B cell (primary cell): ENCODE data around the gene GBA2. TPM values are rescaled to one million over a fixed set of nuclear protein-coding genes. Genes with fewer than 3 reads are reported as not detected.
A peak's percentile ranks its signal among the peaks of the same experiment; 100 is the strongest.

Experiments used
- ATAC-seq: fragments of 200-7000 bp; cut with Tn5 transposase; one replicate; pipeline ENCODE4 v1.10.0; 2021; ENCODE audit warnings: low read depth, mild to moderate bottlenecking, moderate number of reproducible peaks, moderate library complexity
- CTCF ChIA-PET: fragments of 350-600 bp; sonication (Branson Sonifier 250); formaldehyde crosslinking; loops from one replicate; lab custom pipeline; 2021; ENCODE audit warnings: antibody characterized with exemption, inconsistent platforms; lab: Charles Lee
- POLR2A ChIA-PET: fragments of 350-600 bp; sonication (Branson Sonifier 250); formaldehyde crosslinking; loops from one replicate; lab custom pipeline; 2021; ENCODE audit warnings: antibody characterized with exemption; lab: Charles Lee
- DNase-seq: peaks from one replicate; pipeline ENCODE4 v3.0.0; 2013
- H2AFZ ChIP-seq: 2 replicates; pipeline ENCODE4 v1.6.1; 2012; ENCODE audit warnings: mild to moderate bottlenecking, low read depth, low read length; ENCODE audit not compliant: insufficient read depth, poor library complexity, severe bottlenecking
- H3K27ac ChIP-seq, 2 donors: 1 replicate in 1 of 2; 2 replicates in 1 of 2; pipeline ENCODE4 v1.5.1; 2012 to 2013; ENCODE audit warnings: low read length in 2 of 2, mild to moderate bottlenecking in 2 of 2, moderate library complexity in 1 of 2
- H3K27me3 ChIP-seq, 4 experiments: fragments of 200-600 bp in 1 of 4; sonication (generic) in 1 of 4; replicated peaks in 1 of 4; 1 replicate in 2 of 4; 2 replicates in 2 of 4; pipeline versions ENCODE4 v1.6.1 to v1.7.0; 2013 to 2016; ENCODE audit warnings: low read length in 3 of 4, mild to moderate bottlenecking in 2 of 4, mixed read lengths in 1 of 4, moderate library complexity in 1 of 4; ENCODE audit not compliant: insufficient read depth in 4 of 4, control insufficient read depth in 3 of 4; ENCODE audit errors: control extremely low read depth in 1 of 4
- H3K36me3 ChIP-seq, 2 experiments: replicated peaks in 1 of 2; 1 replicate in 1 of 2; 2 replicates in 1 of 2; pipeline versions ENCODE4 v1.6.1 to v1.7.1; 2013; ENCODE audit warnings: low read length in 1 of 2; ENCODE audit not compliant: insufficient read depth in 2 of 2, control insufficient read depth in 1 of 2; ENCODE audit errors: control extremely low read depth in 1 of 2, extremely low read depth in 1 of 2
- H3K4me1 ChIP-seq, 2 donors: fragments of 200-600 bp in 1 of 2; sonication (generic) in 1 of 2; 1 replicate in 1 of 2; 2 replicates in 1 of 2; pipeline versions ENCODE4 v1.5.1 to v1.6.1; 2013 to 2017; ENCODE audit warnings: low read length in 2 of 2; ENCODE audit not compliant: control insufficient read depth in 2 of 2, insufficient read depth in 2 of 2
- H3K4me2 ChIP-seq: replicated peaks from 2 replicates; pipeline ENCODE3; 2012; ENCODE audit warnings: mild to moderate bottlenecking, low read depth, low read length; ENCODE audit not compliant: poor library complexity, severe bottlenecking
- H3K4me3 ChIP-seq, 5 experiments: fragments of 200-600 bp in 1 of 5; sonication (generic) in 1 of 5; 1 replicate in 3 of 5; 2 replicates in 2 of 5; pipeline versions ENCODE4 v1.5.1 to v1.7.0; 2011 to 2016; ENCODE audit warnings: low read length in 4 of 5, mild to moderate bottlenecking in 4 of 5, low read depth in 2 of 5, control low read depth in 1 of 5, moderate library complexity in 1 of 5; ENCODE audit not compliant: insufficient read depth in 1 of 5; ENCODE audit errors: control extremely low read depth in 1 of 5, extremely low read depth in 1 of 5
- H3K79me2 ChIP-seq: fragments of 200-600 bp; sonication (generic); one replicate; pipeline ENCODE4 v1.6.0; 2016; ENCODE audit warnings: low read length; ENCODE audit not compliant: control insufficient read depth, insufficient read depth
- H3K9ac ChIP-seq: fragments of 200-600 bp; sonication (generic); 2 replicates; pipeline ENCODE4 v1.6.1; 2017; ENCODE audit warnings: mild to moderate bottlenecking, low read length, moderate library complexity
- H3K9me3 ChIP-seq, 3 donors: one replicate each; pipeline versions ENCODE4 v1.6.1 to v1.7.1; 2013; ENCODE audit warnings: low read length in 2 of 3; ENCODE audit not compliant: control insufficient read depth in 2 of 3, insufficient read depth in 1 of 3; ENCODE audit errors: control extremely low read depth in 1 of 3
- H4K20me1 ChIP-seq: 2 replicates; pipeline ENCODE4 v1.6.0; 2012; ENCODE audit warnings: mild to moderate bottlenecking, low read length; ENCODE audit not compliant: insufficient read depth, control insufficient read depth, poor library complexity, severe bottlenecking
- H3K27ac Mint-ChIP-seq: one replicate; pipeline ENCODE4 v1.8.0; 2021; ENCODE audit warnings: mixed read lengths
- H3K27me3 Mint-ChIP-seq: one replicate; pipeline ENCODE4 v1.8.0; 2021; ENCODE audit warnings: mixed read lengths
- H3K4me1 Mint-ChIP-seq: one replicate; pipeline ENCODE4 v1.8.0; 2021; ENCODE audit warnings: mixed read lengths
- H3K4me3 Mint-ChIP-seq: one replicate; pipeline ENCODE4 v1.8.0; 2021; ENCODE audit warnings: mixed read lengths
- H3K9me3 Mint-ChIP-seq: one replicate; pipeline ENCODE4 v1.8.0; 2022; ENCODE audit warnings: mixed read lengths; ENCODE audit not compliant: insufficient read depth
- EZH2 ChIP-seq: IDR thresholded peaks from 2 replicates; pipeline ENCODE4 v1.6.1; 2012; ENCODE audit warnings: borderline replicate concordance, low read depth, mild to moderate bottlenecking, moderate library complexity, low read length; ENCODE audit not compliant: insufficient read depth, poor library complexity, severe bottlenecking
- WGBS: methylation state at CpG from one replicate; pipeline ENCODE4 v1.1.5; 2013; ENCODE audit warnings: missing lambda C conversion rate; ENCODE audit not compliant: insufficient coverage; 5-methylcytosine and 5-hydroxymethylcytosine counted together
- intact Hi-C: fragments of 100-400 bp; cut with micrococcal nuclease; formaldehyde crosslinking; loops from one replicate; pipeline ENCODE4 v1.10.0; 2022
- polyA plus RNA-seq: library from polyadenylated mRNA; depleted of rRNA; stranded (reverse); fragments of >200 nt; gene quantifications from 2 replicates; pipeline ENCODE4 v1.2.3, GENCODE V29; 2012
- total RNA-seq, 2 donors: library from RNA; stranded (reverse); fragments of 120-200 nt in 1 of 2; gene quantifications; 1 replicate in 1 of 2; 2 replicates in 1 of 2; pipeline versions ENCODE4 v1.2.3 to v1.2.4, GENCODE V29; 2013 to 2022
- TF ChIP-seq, protein P1 (sequence below): fragments of 200-600 bp; IDR thresholded peaks from one replicate; pipeline ENCODE4 v1.8.0; 2022; ENCODE audit warnings: antibody characterized with exemption, mild to moderate bottlenecking

Gene GBA2
- total and polyA plus RNA-seq, 2 donors (not counting 1 experiment from before 2014, with no cell fraction given): 114 to 137 TPM

DNA sequence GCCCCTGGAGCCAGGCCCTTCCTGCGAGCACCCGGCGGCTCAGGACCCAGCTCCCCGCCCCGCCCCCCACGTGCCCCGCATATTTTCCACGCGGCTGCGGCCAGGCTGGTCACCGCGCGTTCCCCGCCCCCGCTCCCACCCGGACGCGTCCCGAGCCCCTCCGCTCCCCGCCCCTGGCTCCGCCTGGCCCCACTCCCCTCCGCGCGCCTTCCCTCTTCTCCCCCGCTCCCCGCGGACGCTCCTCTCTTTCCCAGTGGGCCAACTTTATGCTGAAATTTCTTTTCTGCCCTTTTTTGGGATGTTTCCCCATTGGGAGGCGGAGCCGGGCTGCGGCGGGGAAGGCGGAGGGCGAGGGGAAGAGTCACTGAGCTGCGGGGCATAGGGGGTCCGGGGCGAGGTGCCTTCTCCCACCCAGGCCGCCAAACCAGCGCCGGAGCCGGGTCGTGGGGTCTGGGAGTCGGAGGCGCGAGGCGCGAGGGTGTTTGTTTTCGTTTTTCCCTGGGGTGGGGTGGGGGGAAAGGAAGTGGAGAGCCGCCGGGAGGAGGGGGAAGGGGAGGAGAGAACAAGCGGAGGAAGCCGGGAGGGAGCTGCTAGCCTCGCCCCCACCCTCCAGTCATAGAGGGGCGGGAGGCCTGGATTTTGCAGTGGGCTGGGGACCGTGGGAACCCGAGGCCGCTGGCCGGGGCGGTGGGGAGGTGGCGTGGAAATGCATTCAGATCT lies 58.3 kb downstream of the GBA2 start:
- Mint-ChIP-seq H3K27me3 (no peaks in the 10 kb centered on the region), H3K4me1 (peaks cover 11% of the 10 kb centered on the region), H3K9me3 (no peaks in the 10 kb centered on the region), H3K27ac (peak overlapping the region; percentile 65), H3K4me3 (peak overlapping the region; percentile 88)
- Histone ChIP-seq H4K20me1 (no peaks in the 10 kb centered on the region), H2AFZ (peak overlapping the region; percentile 87), H3K4me3 (peak overlapping the region; percentile 18 to 89 (median 67)), H3K27me3 (no peaks in the 10 kb centered on the region), H3K36me3 (peaks cover 0 to 2% of the 10 kb centered on the region in 2 experiments), H3K9ac (peak overlapping the region; percentile 83), H3K79me2 (no peaks in the 10 kb centered on the region), H3K9me3 (no peaks in the 10 kb centered on the region), H3K27ac (peak overlapping the region in 1 of 2 donors; percentile 65), H3K4me1 (peaks cover 3 to 17% of the 10 kb centered on the region in 2 donors), H3K4me2 (peak overlapping the region; percentile 99)
- DNase-seq (peak; percentile 38), ATAC-seq (peak; percentile 48)
- ChIA-PET CTCF (interaction anchor here (0.7 to 10.0 kb wide), 10 partner anchors 15 to 76 kb away, joined by 3 to 195 read pairs (median 6); partner anchors contain the start of genes CCDC107, CD72, CREB3 and RMRP), POLR2A (interaction anchor here (0.6 to 2.5 kb wide), 9 partner anchors 13 to 1738 kb away, joined by 3 to 11 read pairs (median 3); partner anchors contain the start of genes CA9, CCDC107, CREB3 and RMRP)
- no peak for TF ChIP-seq EZH2
- TF ChIP-seq, protein P1, sequence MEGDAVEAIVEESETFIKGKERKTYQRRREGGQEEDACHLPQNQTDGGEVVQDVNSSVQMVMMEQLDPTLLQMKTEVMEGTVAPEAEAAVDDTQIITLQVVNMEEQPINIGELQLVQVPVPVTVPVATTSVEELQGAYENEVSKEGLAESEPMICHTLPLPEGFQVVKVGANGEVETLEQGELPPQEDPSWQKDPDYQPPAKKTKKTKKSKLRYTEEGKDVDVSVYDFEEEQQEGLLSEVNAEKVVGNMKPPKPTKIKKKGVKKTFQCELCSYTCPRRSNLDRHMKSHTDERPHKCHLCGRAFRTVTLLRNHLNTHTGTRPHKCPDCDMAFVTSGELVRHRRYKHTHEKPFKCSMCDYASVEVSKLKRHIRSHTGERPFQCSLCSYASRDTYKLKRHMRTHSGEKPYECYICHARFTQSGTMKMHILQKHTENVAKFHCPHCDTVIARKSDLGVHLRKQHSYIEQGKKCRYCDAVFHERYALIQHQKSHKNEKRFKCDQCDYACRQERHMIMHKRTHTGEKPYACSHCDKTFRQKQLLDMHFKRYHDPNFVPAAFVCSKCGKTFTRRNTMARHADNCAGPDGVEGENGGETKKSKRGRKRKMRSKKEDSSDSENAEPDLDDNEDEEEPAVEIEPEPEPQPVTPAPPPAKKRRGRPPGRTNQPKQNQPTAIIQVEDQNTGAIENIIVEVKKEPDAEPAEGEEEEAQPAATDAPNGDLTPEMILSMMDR: no peak
- intact Hi-C loops: loop anchor here (1.0 kb wide), 1 partner anchor 31 kb away; no protein-coding TSS in a partner anchor
- WGBS: under 1% methylated on average over 45 of the region's 61 CpGs

DNA sequence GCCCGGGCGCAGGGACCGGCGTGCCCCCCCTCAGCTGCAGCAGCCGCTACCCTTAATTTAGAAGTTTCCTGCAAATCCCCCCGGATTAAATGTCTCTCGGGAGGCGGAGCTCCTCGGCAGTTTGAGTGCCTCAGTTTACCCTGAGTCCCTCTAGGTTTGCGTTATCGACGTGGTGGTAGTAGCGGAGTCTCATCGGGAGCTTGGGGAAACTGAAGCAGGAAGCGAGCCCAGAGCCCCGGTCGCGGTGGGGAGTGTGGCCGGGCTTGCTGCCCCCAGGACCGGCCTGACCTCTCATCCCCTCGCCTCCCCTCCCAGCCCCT lies 58.8 kb downstream of the GBA2 start:
- intact Hi-C loops: loop anchor here (1.0 kb wide), 1 partner anchor 31 kb away; no protein-coding TSS in a partner anchor
- ChIA-PET CTCF (interaction anchor here (0.7 to 10.0 kb wide), 8 partner anchors 14 to 76 kb away, joined by 3 to 195 read pairs (median 6); partner anchors contain the start of genes CCDC107, CD72, CREB3 and RMRP), POLR2A (interaction anchor here (0.6 to 2.5 kb wide), 7 partner anchors 13 to 1739 kb away, joined by 3 to 11 read pairs (median 3); partner anchors contain the start of genes CA9, CCDC107, CREB3 and RMRP)
- H4K20me1 ChIP-seq: no peaks in the 10 kb centered on the region
- H2AFZ ChIP-seq: peak overlapping the region; percentile 87
- H3K36me3 ChIP-seq: no peaks in the 10 kb centered on the region
- H3K4me1 Mint-ChIP-seq: peaks cover 11% of the 10 kb centered on the region
- 0% methylated on average over 14 of the region's 21 CpGs for WGBS
- DNase-seq (peak; percentile 36), ATAC-seq (no peak)
- H3K9me3 Mint-ChIP-seq: no peaks in the 10 kb centered on the region
- H3K9me3 ChIP-seq: no peaks in the 10 kb centered on the region
- H3K4me2 ChIP-seq: peak overlapping the region; percentile 99
- no peaks in the 10 kb centered on the region for H3K27me3 ChIP-seq
- no peak overlapping the region for H3K27ac ChIP-seq
- no peaks in the 10 kb centered on the region for H3K27me3 Mint-ChIP-seq
- peak overlapping the region; percentile 26 for H3K27ac Mint-ChIP-seq
- no peaks in the 10 kb centered on the region for H3K79me2 ChIP-seq
- H3K9ac ChIP-seq: peak overlapping the region; percentile 83
- H3K4me3 ChIP-seq: peak overlapping the region; percentile 56 to 89 (median 67)
- H3K4me1 ChIP-seq: peaks cover 3 to 17% of the 10 kb centered on the region in 2 donors
- TF ChIP-seq EZH2: no peak
- TF ChIP-seq, protein P1: no peak
- H3K4me3 Mint-ChIP-seq: peak overlapping the region; percentile 88
